Naive thymus-derived CD4-positive, alpha-beta T cell (primary cell): Measurements from ENCODE around the gene RTP2. TPM values are rescaled to one million over a fixed set of nuclear protein-coding genes. Genes with fewer than 3 reads are reported as not detected.

Experiments
- ATAC-seq: fragments of 150-1000 bp; cut with Tn5 transposase; 2 replicates; pipeline ENCODE4 v1.10.0; 2021; ENCODE audit warnings: mild to moderate bottlenecking, moderate library complexity
- CTCF ChIA-PET: fragments of 350-600 bp; sonication (Branson Sonifier 250); formaldehyde crosslinking; loops from one replicate; lab custom pipeline; 2021; ENCODE audit warnings: antibody characterized with exemption; lab: Charles Lee
- POLR2A ChIA-PET: fragments of 350-600 bp; sonication (Branson Sonifier 250); formaldehyde crosslinking; loops from one replicate; lab custom pipeline; 2021; ENCODE audit warnings: antibody characterized with exemption, inconsistent platforms; lab: Charles Lee
- DNase-seq, 9 donors: peaks; one replicate each; pipeline versions ENCODE4 v3.0.0 to v3.0.0-alpha.2; 2020 to 2022; ENCODE audit warnings: mixed read lengths in 1 of 9
- H3K27ac ChIP-seq: one replicate; pipeline ENCODE4 v1.7.0; 2013; ENCODE audit warnings: mild to moderate bottlenecking, low read depth, low read length, moderate library complexity
- H3K27me3 ChIP-seq, 2 donors: one replicate each; pipeline ENCODE4 v1.7.0; 2013; ENCODE audit warnings: low read length in 2 of 2, mild to moderate bottlenecking in 2 of 2, moderate library complexity in 2 of 2; ENCODE audit not compliant: control insufficient read depth in 2 of 2, insufficient read depth in 2 of 2
- H3K36me3 ChIP-seq, 3 experiments: 1 replicate in 2 of 3; 2 replicates in 1 of 3; pipeline ENCODE4 v1.7.0; 2013; ENCODE audit warnings: low read length in 3 of 3, mild to moderate bottlenecking in 3 of 3, moderate library complexity in 1 of 3; ENCODE audit not compliant: insufficient read depth in 3 of 3, control insufficient read depth in 2 of 3
- H3K4me1 ChIP-seq, 2 donors: one replicate each; pipeline ENCODE4 v1.7.0; 2013; ENCODE audit warnings: low read length in 2 of 2, mild to moderate bottlenecking in 2 of 2, moderate library complexity in 1 of 2; ENCODE audit not compliant: control insufficient read depth in 2 of 2, insufficient read depth in 2 of 2
- H3K4me3 ChIP-seq: 2 replicates; pipeline ENCODE4 v1.7.0; 2013; ENCODE audit warnings: mild to moderate bottlenecking, low read length
- H3K9me3 ChIP-seq, 3 experiments: 1 replicate in 2 of 3; 2 replicates in 1 of 3; pipeline ENCODE4 v1.7.0; 2013; ENCODE audit warnings: low read length in 3 of 3; ENCODE audit not compliant: control insufficient read depth in 2 of 3
- H3K27ac Mint-ChIP-seq, 9 donors: one replicate each; pipeline ENCODE4 v1.8.0; 2020 to 2022; ENCODE audit warnings: mixed read lengths in 9 of 9, mild to moderate bottlenecking in 8 of 9, moderate library complexity in 5 of 9, inconsistent platforms in 2 of 9
- H3K27me3 Mint-ChIP-seq, 5 donors: one replicate each; pipeline ENCODE4 v1.8.0; 2021 to 2022; ENCODE audit warnings: mixed read lengths in 5 of 5, mild to moderate bottlenecking in 1 of 5
- H3K36me3 Mint-ChIP-seq, 5 donors: one replicate each; pipeline ENCODE4 v1.8.0; 2020 to 2022; ENCODE audit warnings: mixed read lengths in 5 of 5, mild to moderate bottlenecking in 3 of 5, inconsistent platforms in 1 of 5
- H3K4me1 Mint-ChIP-seq, 7 donors: one replicate each; pipeline ENCODE4 v1.8.0; 2020 to 2022; ENCODE audit warnings: mixed read lengths in 7 of 7, mild to moderate bottlenecking in 3 of 7, inconsistent platforms in 1 of 7
- H3K4me3 Mint-ChIP-seq, 10 donors: one replicate each; pipeline ENCODE4 v1.8.0; 2020 to 2022; ENCODE audit warnings: mild to moderate bottlenecking in 10 of 10, mixed read lengths in 10 of 10, moderate library complexity in 6 of 10, inconsistent platforms in 2 of 10
- H3K9me3 Mint-ChIP-seq, 11 donors: one replicate each; pipeline ENCODE4 v1.8.0; 2020 to 2022; ENCODE audit warnings: mixed read lengths in 11 of 11, mild to moderate bottlenecking in 4 of 11, inconsistent platforms in 1 of 11, moderate library complexity in 1 of 11
- intact Hi-C, 2 donors: fragments of 100-400 bp; cut with micrococcal nuclease; formaldehyde crosslinking; loops; one replicate each; pipeline ENCODE4 v1.15.1; 2023
- polyA plus RNA-seq, 2 donors: library from polyadenylated mRNA; unstranded; fragments of 300-500 nt; fragmentation: Illumina TruSeq; gene quantifications; one replicate each; pipeline ENCODE4 v1.2.3, GENCODE V29; 2021
- total RNA-seq, 6 experiments: library from RNA in 5 of 6; stranded (reverse) in 5 of 6; gene quantifications; 1 replicate in 5 of 6; 2 replicates in 1 of 6; pipeline ENCODE4 v1.2.3 and lab custom pipeline; 2021 to 2026

Gene RTP2
- total and polyA plus RNA-seq, 7 experiments from 2014 or later, result not detected

DNA sequence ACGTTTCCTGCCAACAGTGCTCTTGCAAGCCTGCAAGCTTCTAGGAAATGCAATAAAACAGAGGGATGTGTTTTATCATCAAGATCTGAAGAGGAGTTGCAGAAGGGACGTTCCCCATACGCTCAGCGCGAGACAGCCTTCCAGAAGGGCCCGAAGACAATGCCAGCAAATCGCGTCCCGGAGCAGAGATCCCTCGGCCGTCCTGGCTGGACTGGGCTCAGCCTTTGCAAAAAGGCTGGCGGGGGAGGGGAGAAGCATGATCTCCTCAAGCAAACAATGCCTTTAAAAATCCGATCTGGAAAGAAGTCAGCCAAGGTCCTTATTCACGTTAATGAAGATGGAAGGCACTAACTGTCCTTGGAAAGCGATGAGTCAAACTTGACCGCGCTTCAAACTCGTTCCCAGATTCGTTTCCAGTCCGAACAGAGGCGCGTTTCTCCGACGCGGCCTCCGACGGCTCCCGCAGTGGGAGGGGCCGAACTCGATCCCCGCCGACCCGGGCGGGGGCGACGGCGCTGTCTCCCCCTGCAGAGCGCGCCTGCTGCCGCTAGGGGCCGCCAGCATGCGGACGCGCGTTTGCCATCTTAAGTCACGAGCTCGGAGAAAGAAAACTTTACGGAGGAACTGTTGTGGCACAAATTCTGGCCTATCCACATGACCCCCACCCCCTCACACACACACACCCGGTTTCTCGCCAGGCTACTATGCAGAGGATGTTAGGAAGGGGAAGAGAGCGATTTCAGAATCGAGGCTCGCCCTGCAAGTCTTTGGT, 37.4 kb upstream of the RTP2 start:
- Histone ChIP-seq H3K36me3 (peaks cover 0 to 6% (median 0%) of the 10 kb centered on the region in 3 experiments), H3K27me3 (no peaks in the 10 kb centered on the region), H3K4me3 (peak overlapping the region; percentile 79), H3K9me3 (no peaks in the 10 kb centered on the region), H3K27ac (peak overlapping the region; percentile 72), H3K4me1 (peaks cover 12 to 23% of the 10 kb centered on the region in 2 donors)
- no peaks in the 10 kb centered on the region for H3K9me3 Mint-ChIP-seq
- peak overlapping the region; percentile 86 to 100 (median 98) for H3K4me3 Mint-ChIP-seq
- H3K4me1 Mint-ChIP-seq, result peaks cover 31 to 72% (median 43%) of the 10 kb centered on the region in 7 donors
- ATAC-seq (peak; percentile 65), DNase-seq (peak; percentile 63 to 86 (median 77))
- H3K36me3 Mint-ChIP-seq, result peaks cover 0 to 14% (median 0%) of the 10 kb centered on the region in 5 donors
- ChIA-PET POLR2A (interaction anchor here (0.5 to 3.8 kb wide), 13 partner anchors 10 to 1407 kb away, joined by 3 to 33 read pairs (median 4); partner anchors contain the start of gene LPP), CTCF (interaction anchor here (0.6 to 8.2 kb wide), 55 partner anchors 8 to 1689 kb away, joined by 3 to 322 read pairs (median 4); partner anchors contain the start of gene LPP)
- H3K27me3 Mint-ChIP-seq, result peaks cover 0 to 12% (median 0%) of the 10 kb centered on the region in 5 donors
- H3K27ac Mint-ChIP-seq, result peak overlapping the region; percentile 93 to 100 (median 100)
- intact Hi-C loops, result loop anchor here (1.0 to 10.0 kb wide), 17 partner anchors 8 to 1802 kb away; partner anchors contain the start of gene TRA2B (in 1 of the 2)

DNA sequence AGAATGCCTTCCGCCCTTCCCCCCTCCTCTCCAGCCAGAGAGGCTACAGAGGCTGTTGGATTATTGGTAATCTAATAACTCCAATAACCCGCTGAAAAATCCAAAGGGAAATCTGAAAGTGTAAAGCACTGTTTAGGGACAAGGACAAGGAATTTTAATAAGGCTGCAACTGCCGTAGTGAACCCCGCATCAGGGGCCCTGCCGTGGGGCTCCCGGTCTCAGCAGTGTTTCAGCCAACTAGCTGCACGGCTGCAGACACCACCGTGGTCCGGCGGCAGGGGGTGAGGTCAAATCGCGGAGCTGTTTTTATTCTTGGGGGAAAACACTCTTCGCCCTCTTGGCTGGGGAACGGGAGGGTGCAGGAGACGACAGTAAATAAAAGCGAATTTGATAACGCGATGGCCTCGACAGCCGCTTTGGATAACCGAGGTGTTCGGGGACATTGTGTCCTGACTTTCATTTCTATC, 36.8 kb upstream of the RTP2 start:
- peak overlapping the region; percentile 72 for H3K27ac ChIP-seq
- Mint-ChIP-seq H3K4me1 (peaks cover 31 to 67% (median 43%) of the 10 kb centered on the region in 7 donors), H3K4me3 (peak overlapping the region; percentile 86 to 100 (median 98)), H3K27ac (peak overlapping the region; percentile 83 to 100 (median 100)), H3K27me3 (peaks cover 0 to 6% (median 0%) of the 10 kb centered on the region in 5 donors), H3K36me3 (peaks cover 0 to 12% (median 0%) of the 10 kb centered on the region in 5 donors), H3K9me3 (no peaks in the 10 kb centered on the region)
- DNase-seq (peak in 3 of 9 donors; percentile 19 to 50 (median 24)), ATAC-seq (no peak)
- no peaks in the 10 kb centered on the region for H3K27me3 ChIP-seq
- peak overlapping the region; percentile 79 for H3K4me3 ChIP-seq
- CTCF ChIA-PET, result interaction anchor here (0.5 to 8.2 kb wide), 24 partner anchors 8 to 1574 kb away, joined by 3 to 322 read pairs (median 6); no protein-coding TSS in a partner anchor
- no peaks in the 10 kb centered on the region for H3K9me3 ChIP-seq
- POLR2A ChIA-PET, result interaction anchor here (0.9 to 3.8 kb wide), 8 partner anchors 9 to 1408 kb away, joined by 3 to 33 read pairs (median 4); partner anchors contain the start of gene EIF4A2
- H3K4me1 ChIP-seq, result peaks cover 12 to 23% of the 10 kb centered on the region in 2 donors
- intact Hi-C loops, result loop anchor here (1.0 to 5.0 kb wide), 9 partner anchors 8 to 1585 kb away; no protein-coding TSS in a partner anchor
- H3K36me3 ChIP-seq, result no peaks in the 10 kb centered on the region

- Mint-ChIP-seq H3K27ac (peak overlapping the region; percentile 83 to 100 (median 100)), H3K4me1 (peaks cover 27 to 63% (median 43%) of the 10 kb centered on the region in 7 donors), H3K27me3 (peaks cover 0 to 3% (median 0%) of the 10 kb centered on the region in 5 donors), H3K4me3 (peak overlapping the region; percentile 86 to 100 (median 98)), H3K36me3 (peaks cover 0 to 8% (median 0%) of the 10 kb centered on the region in 5 donors), H3K9me3 (no peaks in the 10 kb centered on the region)
- H3K36me3 ChIP-seq, result no peaks in the 10 kb centered on the region
- no peaks in the 10 kb centered on the region for H3K9me3 ChIP-seq
- ChIA-PET CTCF (interaction anchor here (0.5 to 8.2 kb wide), 24 partner anchors 8 to 1575 kb away, joined by 3 to 322 read pairs (median 5); no protein-coding TSS in a partner anchor), POLR2A (interaction anchor here (0.6 to 3.8 kb wide), 8 partner anchors 8 to 1406 kb away, joined by 3 to 33 read pairs (median 4); partner anchors contain the start of gene EIF4A2)
- intact Hi-C loops, result loop anchor here (1.0 to 5.0 kb wide), 9 partner anchors 9 to 1586 kb away; no protein-coding TSS in a partner anchor
- H3K27me3 ChIP-seq, result no peaks in the 10 kb centered on the region
- H3K4me3 ChIP-seq, result peak overlapping the region; percentile 79
- H3K4me1 ChIP-seq, result peaks cover 12 to 23% of the 10 kb centered on the region in 2 donors
- H3K27ac ChIP-seq, result peak overlapping the region; percentile 72
- peak in 8 of 9 donors; percentile 39 to 70 (median 66) for DNase-seq
- peak; percentile 60 for ATAC-seq
Observed at GRCh38 chr3:187738331-187739093, 36.2 kb upstream of the RTP2 start.

DNA sequence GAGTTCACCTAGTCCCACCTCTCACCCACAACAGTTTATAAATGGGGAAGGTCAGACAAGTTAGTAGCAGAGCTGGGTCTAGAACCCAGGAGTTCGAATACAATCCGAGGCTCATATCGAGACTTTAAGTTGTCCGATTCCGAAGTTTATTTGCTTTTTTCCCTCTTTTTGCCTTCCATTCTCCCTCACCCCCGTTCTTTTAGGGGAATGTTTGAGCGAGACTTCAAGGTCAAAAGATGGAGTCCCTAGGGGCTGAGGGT, 35.6 kb upstream of the RTP2 start:
- H3K27me3 ChIP-seq, result no peaks in the 10 kb centered on the region
- peaks cover 27 to 62% (median 42%) of the 10 kb centered on the region in 7 donors for H3K4me1 Mint-ChIP-seq
- ATAC-seq, result no peak

GRCh38 chr3:187737368-187738070, 35.2 kb upstream of the RTP2 start:
- POLR2A ChIA-PET, result interaction anchor here (0.6 to 3.8 kb wide), 5 partner anchors 912 to 1411 kb away, joined by 3 to 33 read pairs (median 3); partner anchors contain the start of gene EIF4A2
- Histone ChIP-seq H3K36me3 (no peaks in the 10 kb centered on the region), H3K27me3 (no peaks in the 10 kb centered on the region), H3K4me1 (peaks cover 12 to 21% of the 10 kb centered on the region in 2 donors), H3K9me3 (no peaks in the 10 kb centered on the region), H3K4me3 (peak overlapping the region; percentile 79), H3K27ac (peak overlapping the region; percentile 65)
- Mint-ChIP-seq H3K4me3 (peak overlapping the region; percentile 86 to 100 (median 98)), H3K9me3 (no peaks in the 10 kb centered on the region), H3K4me1 (peaks cover 22 to 57% (median 38%) of the 10 kb centered on the region in 7 donors), H3K27me3 (peaks cover 0 to 3% (median 0%) of the 10 kb centered on the region in 5 donors), H3K27ac (peak overlapping the region; percentile 35 to 100 (median 99)), H3K36me3 (peaks cover 0 to 10% (median 0%) of the 10 kb centered on the region in 5 donors)
- intact Hi-C loops, result loop anchor here (1.0 to 5.0 kb wide), 4 partner anchors 1411 to 1585 kb away; no protein-coding TSS in a partner anchor
- peak in 6 of 9 donors; percentile 19 to 63 (median 26) for DNase-seq
- ATAC-seq, result no peak
- CTCF ChIA-PET, result interaction anchor here (0.5 to 8.2 kb wide), 13 partner anchors 10 to 1414 kb away, joined by 3 to 322 read pairs (median 8); no protein-coding TSS in a partner anchor

More for the DNA sequence above, 35.6 kb upstream of the RTP2 start:
- no peaks in the 10 kb centered on the region for H3K9me3 Mint-ChIP-seq
- ChIA-PET POLR2A (interaction anchor here (0.6 to 3.8 kb wide), 4 partner anchors 911 to 1218 kb away, joined by 3 to 33 read pairs (median 4); partner anchors contain the start of gene EIF4A2), CTCF (interaction anchor here (0.5 to 8.2 kb wide), 12 partner anchors 10 to 1413 kb away, joined by 3 to 322 read pairs (median 10); no protein-coding TSS in a partner anchor)
- H3K36me3 Mint-ChIP-seq, result peaks cover 0 to 8% (median 0%) of the 10 kb centered on the region in 5 donors
- peaks cover 0 to 3% (median 0%) of the 10 kb centered on the region in 5 donors for H3K27me3 Mint-ChIP-seq
- Histone ChIP-seq H3K36me3 (no peaks in the 10 kb centered on the region), H3K4me1 (peaks cover 12 to 23% of the 10 kb centered on the region in 2 donors), H3K4me3 (peak overlapping the region; percentile 79), H3K27ac (peak overlapping the region; percentile 65), H3K9me3 (no peaks in the 10 kb centered on the region)
- H3K4me3 Mint-ChIP-seq, result peak overlapping the region; percentile 86 to 100 (median 98)
- intact Hi-C loops, result loop anchor here (1.0 to 5.0 kb wide), 4 partner anchors 1410 to 1584 kb away; no protein-coding TSS in a partner anchor
- H3K27ac Mint-ChIP-seq, result peak overlapping the region; percentile 34 to 100 (median 100)
- DNase-seq, result no peak
